GM21360 (cell line): ENCODE data around the gene MFAP2.

Experiments
- ATAC-seq: cut with Tn5 transposase; IDR thresholded peaks from one replicate; pipeline ENCODE4 v1.9.1; 2021; ENCODE audit warnings: mild to moderate bottlenecking, moderate library complexity; ENCODE audit not compliant: unreplicated experiment

The MFAP2 gene

GRCh38 chr1:17008208-17008855, 27.9 kb upstream of the MFAP2 start:
- no peak for ATAC-seq

- ATAC-seq: no peak
These were observed 26.7 kb upstream of the MFAP2 start for GRCh38 chr1:17007121-17007520.

GRCh38 chr1:17005365-17005740, 24.9 kb upstream of the MFAP2 start:
- no peak for ATAC-seq

GRCh38 chr1:17004466-17005364, 24.3 kb upstream of the MFAP2 start:
- no peak for ATAC-seq

- no peak for ATAC-seq
These were observed 22.1 kb upstream of the MFAP2 start for GRCh38 chr1:17002524-17002902.

- ATAC-seq: no peak
These were observed 21.5 kb upstream of the MFAP2 start for GRCh38 chr1:17001760-17002523.

GRCh38 chr1:16999863-17000262, 19.4 kb upstream of the MFAP2 start:
- no peak for ATAC-seq

GRCh38 chr1:16998589-16998988, 18.2 kb upstream of the MFAP2 start:
- no peak for ATAC-seq

GRCh38 chr1:16996845-16997244, 16.4 kb upstream of the MFAP2 start:
- no peak for ATAC-seq

GRCh38 chr1:16993521-16994038, 13.2 kb upstream of the MFAP2 start:
- ATAC-seq: no peak

GRCh38 chr1:16992675-16993074, 12.3 kb upstream of the MFAP2 start:
- ATAC-seq: no peak

- ATAC-seq: no peak
These were observed 11.7 kb upstream of the MFAP2 start for GRCh38 chr1:16992102-16992501.

- no peak for ATAC-seq
These were observed 11.2 kb upstream of the MFAP2 start for GRCh38 chr1:16991571-16991970.

- ATAC-seq: no peak
These were observed 9.4 kb upstream of the MFAP2 start for GRCh38 chr1:16989676-16990391.

- no peak for ATAC-seq
These were observed 7.8 kb upstream of the MFAP2 start for GRCh38 chr1:16988210-16988609.

GRCh38 chr1:16986962-16987361, 6.5 kb upstream of the MFAP2 start:
- ATAC-seq: no peak

- no peak for ATAC-seq
These were observed 6.1 kb upstream of the MFAP2 start for GRCh38 chr1:16986560-16986959.

GRCh38 chr1:16986113-16986512, 5.7 kb upstream of the MFAP2 start:
- no peak for ATAC-seq

- ATAC-seq: no peak
These were observed 4.3 kb upstream of the MFAP2 start for GRCh38 chr1:16984717-16985116.

GRCh38 chr1:16983649-16984048, 3.2 kb upstream of the MFAP2 start:
- ATAC-seq: no peak

GRCh38 chr1:16982902-16983301, 2.5 kb upstream of the MFAP2 start:
- no peak for ATAC-seq
